GM12873 (cell line): Measurements from ENCODE around the gene TTC3.

Source experiments
- CTCF ChIP-seq: IDR thresholded peaks from 2 replicates; pipeline ENCODE4 v1.5.1; 2012; ENCODE audit warnings: low read depth, mild to moderate bottlenecking, moderate library complexity, low read length, control low read depth; ENCODE audit not compliant: insufficient read depth; ENCODE audit errors: missing control alignments

The TTC3 gene

GRCh38 chr21:37183749-37184148 is 110.7 kb downstream of the TTC3 start:
- TF ChIP-seq CTCF, result no peak

GRCh38 chr21:37184784-37185593 is 111.9 kb downstream of the TTC3 start:
- no peak for TF ChIP-seq CTCF

- TF ChIP-seq CTCF, result no peak
These were observed 113.9 kb downstream of the TTC3 start for GRCh38 chr21:37186983-37187382.

GRCh38 chr21:37188825-37189224 is 115.8 kb downstream of the TTC3 start:
- no peak for TF ChIP-seq CTCF

- TF ChIP-seq CTCF, result no peak
These were observed 119.0 kb downstream of the TTC3 start for GRCh38 chr21:37192019-37192418.

GRCh38 chr21:37193006-37193405 is 120.0 kb downstream of the TTC3 start:
- no peak for TF ChIP-seq CTCF

- TF ChIP-seq CTCF, result no peak
These were observed 120.6 kb downstream of the TTC3 start for GRCh38 chr21:37193676-37194075.

GRCh38 chr21:37195059-37195458 is 122.0 kb downstream of the TTC3 start:
- TF ChIP-seq CTCF, result no peak
